WERI-Rb-1 (cell line): ENCODE results near the gene ERBIN.

Experiments used
- DNase-seq: peaks from one replicate; pipeline ENCODE4 v3.0.0-alpha.2; 2020
- H3K27ac ChIP-seq: fragments of 250-450 bp; sonication (Bioruptor Pico); 2 replicates; pipeline ENCODE4 v1.5.1; 2020; ENCODE audit warnings: mild to moderate bottlenecking, moderate library complexity
- H3K27me3 ChIP-seq: fragments of 250-450 bp; sonication (Bioruptor Pico); 2 replicates; pipeline ENCODE4 v1.5.1; 2021; ENCODE audit warnings: mild to moderate bottlenecking, low read depth, moderate library complexity; ENCODE audit not compliant: insufficient read depth, severe bottlenecking
- H3K36me3 ChIP-seq: fragments of 250-450 bp; sonication (Bioruptor Pico); 2 replicates; pipeline ENCODE4 v1.5.1; 2020; ENCODE audit warnings: mild to moderate bottlenecking, moderate library complexity
- H3K4me3 ChIP-seq: 2 replicates; pipeline ENCODE4 v1.5.1; 2011; ENCODE audit warnings: low read depth, mild to moderate bottlenecking, control low read depth, low read length
- H3K9me3 ChIP-seq: fragments of 250-450 bp; sonication (Bioruptor Pico); 2 replicates; pipeline ENCODE4 v1.5.1; 2021; ENCODE audit warnings: mild to moderate bottlenecking, moderate library complexity; ENCODE audit not compliant: severe bottlenecking
- TF ChIP-seq, protein P1 (sequence below): IDR thresholded peaks from 2 replicates; pipeline ENCODE4 v1.5.1; 2011; ENCODE audit warnings: low read depth, mild to moderate bottlenecking, control low read depth, inconsistent platforms, low read length

ERBIN gene

DNA sequence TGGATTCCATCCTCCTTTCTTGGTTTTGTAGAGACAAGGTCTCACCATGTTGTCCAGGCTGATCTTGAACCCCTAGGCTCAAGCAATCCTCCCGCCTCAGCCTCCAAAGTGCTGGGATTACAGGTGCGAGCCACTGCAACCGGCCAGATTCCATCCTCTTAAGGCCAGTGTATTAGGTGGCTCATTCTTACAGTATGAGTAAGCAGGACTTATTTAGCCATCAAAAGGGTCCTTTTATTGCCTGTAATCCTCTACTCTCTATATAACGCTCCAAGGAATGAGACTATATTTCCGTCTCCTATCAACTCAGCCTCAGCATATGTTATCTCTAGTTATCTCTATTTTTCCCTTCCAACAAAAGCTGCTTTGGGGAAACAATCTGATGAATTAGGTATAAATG is 3.0 kb upstream of the ERBIN start:
- Histone ChIP-seq H3K4me3 (no peak overlapping the region), H3K27me3 (no peaks in the 10 kb centered on the region), H3K9me3 (no peaks in the 10 kb centered on the region), H3K27ac (no peak overlapping the region), H3K36me3 (peaks cover 4% of the 10 kb centered on the region; the same call in 1 of the 2 replicates)
- TF ChIP-seq, protein P1, sequence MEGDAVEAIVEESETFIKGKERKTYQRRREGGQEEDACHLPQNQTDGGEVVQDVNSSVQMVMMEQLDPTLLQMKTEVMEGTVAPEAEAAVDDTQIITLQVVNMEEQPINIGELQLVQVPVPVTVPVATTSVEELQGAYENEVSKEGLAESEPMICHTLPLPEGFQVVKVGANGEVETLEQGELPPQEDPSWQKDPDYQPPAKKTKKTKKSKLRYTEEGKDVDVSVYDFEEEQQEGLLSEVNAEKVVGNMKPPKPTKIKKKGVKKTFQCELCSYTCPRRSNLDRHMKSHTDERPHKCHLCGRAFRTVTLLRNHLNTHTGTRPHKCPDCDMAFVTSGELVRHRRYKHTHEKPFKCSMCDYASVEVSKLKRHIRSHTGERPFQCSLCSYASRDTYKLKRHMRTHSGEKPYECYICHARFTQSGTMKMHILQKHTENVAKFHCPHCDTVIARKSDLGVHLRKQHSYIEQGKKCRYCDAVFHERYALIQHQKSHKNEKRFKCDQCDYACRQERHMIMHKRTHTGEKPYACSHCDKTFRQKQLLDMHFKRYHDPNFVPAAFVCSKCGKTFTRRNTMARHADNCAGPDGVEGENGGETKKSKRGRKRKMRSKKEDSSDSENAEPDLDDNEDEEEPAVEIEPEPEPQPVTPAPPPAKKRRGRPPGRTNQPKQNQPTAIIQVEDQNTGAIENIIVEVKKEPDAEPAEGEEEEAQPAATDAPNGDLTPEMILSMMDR: no peak
- peak; percentile 35 for DNase-seq

DNA sequence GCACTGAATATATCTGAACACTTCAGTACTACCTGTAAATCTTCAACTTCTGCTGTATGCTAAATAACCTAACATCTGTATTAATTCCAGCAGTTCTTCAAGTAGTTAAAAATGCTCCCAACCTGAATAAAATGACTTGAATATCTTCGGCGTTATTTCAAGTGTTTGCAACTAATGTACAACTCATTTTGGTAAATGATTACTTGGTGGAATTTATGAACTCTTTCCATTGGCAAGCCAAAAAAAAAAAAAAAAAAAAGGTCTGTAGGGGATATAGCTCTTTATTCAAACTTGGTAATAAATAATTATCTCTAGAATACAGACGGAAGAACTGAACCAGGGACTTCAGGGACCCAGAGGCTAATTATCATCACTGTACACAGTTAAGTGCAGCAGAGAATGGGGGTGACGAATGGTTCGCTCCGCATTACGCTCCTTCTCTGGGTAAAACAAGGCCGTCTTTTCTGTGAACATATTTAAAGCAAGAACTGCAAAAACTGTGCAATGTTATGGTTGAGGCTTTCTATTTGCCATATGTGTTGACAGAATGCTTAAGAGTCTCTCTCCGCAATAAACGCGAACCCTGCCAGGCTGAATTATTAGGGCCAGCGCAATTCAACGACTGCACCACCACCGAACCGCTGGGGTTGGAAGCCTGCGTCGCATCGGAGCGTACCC is 1.9 kb upstream of the ERBIN start:
- H3K4me3 ChIP-seq: peak overlapping the region; percentile 76
- no peaks in the 10 kb centered on the region for H3K27me3 ChIP-seq
- H3K27ac ChIP-seq: peak overlapping the region; percentile 98
- H3K36me3 ChIP-seq: peaks cover 4% of the 10 kb centered on the region; the same call in 1 of the 2 replicates
- TF ChIP-seq, protein P1: no peak
- H3K9me3 ChIP-seq: no peaks in the 10 kb centered on the region
- DNase-seq: peak; percentile 54

DNA sequence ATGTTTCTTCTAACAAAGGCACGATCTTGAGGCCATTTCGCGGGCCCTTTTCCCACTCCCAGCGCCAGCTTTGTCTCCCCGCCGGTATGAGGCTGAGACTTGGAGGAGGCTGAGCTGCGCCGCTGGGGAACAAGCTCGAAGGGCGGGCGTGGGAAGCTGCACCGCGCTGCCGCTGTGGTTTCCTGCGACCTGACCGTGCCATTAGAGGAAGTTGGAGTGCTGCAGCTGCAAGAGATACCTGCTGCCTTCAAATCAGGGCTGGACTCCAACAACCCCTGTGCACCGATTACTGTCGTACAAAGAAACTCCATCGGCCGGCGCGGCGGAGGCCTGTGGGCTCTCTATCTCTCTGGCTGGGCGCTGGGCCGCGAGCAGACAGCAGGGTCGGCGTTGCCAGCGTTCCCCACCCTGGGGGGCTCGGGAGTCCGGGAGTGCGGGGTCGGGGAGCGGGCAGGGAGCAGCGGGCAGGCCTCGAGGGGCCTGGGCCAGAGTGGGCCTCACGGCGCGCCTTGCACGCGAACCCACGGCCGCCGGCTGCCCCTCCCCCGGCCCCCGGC is 1.3 kb upstream of the ERBIN start:
- H3K36me3 ChIP-seq: peaks cover 9% of the 10 kb centered on the region; the same call in 1 of the 2 replicates
- H3K27ac ChIP-seq: peak overlapping the region; percentile 98
- no peaks in the 10 kb centered on the region for H3K9me3 ChIP-seq
- TF ChIP-seq, protein P1: 0 out of 2 replicates have a peak, but pooled peaks have one; percentile 0
- H3K4me3 ChIP-seq: peak overlapping the region; percentile 76
- DNase-seq: no peak
- H3K27me3 ChIP-seq: no peaks in the 10 kb centered on the region

DNA sequence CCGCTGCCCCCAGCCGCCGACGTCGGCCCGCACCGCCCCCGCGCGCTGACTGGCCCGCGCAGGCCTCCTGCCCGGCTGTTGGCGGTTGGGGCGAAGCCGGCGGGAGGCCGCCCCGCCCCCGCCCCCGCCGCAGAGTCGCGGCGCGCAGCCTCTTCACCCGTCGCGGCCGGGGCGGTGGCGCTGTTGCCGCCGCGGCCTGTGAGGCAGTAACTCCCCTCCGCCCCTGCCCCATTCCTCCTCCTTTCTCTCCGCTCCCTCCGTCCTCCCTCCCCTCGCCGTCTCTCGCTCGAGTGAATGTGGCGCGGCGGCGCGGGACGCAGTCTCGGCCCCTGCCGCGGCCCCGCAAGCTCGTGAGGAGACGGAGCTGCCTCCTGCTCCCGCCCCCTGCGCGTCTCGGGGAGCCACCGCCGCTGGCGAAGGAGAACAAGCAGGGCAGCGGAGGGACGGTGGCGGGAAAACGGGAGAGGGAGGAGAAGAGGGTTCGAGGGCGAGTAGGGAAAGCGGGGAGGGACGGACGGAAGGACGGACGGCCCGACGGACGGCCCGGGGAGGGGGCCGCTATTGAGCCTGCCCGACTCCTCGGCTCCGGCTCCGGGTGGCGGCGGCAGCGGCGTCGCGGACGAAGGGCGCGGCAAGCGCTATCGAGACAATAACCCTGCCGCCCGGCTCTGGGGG is 637 bp upstream of the ERBIN start:
- no peaks in the 10 kb centered on the region for H3K27me3 ChIP-seq
- peak overlapping the region; percentile 69 for H3K4me3 ChIP-seq
- TF ChIP-seq, protein P1: peak; percentile 58
- no peaks in the 10 kb centered on the region for H3K9me3 ChIP-seq
- peak; percentile 90 for DNase-seq
- H3K36me3 ChIP-seq: peaks cover 10% of the 10 kb centered on the region; the same call in 1 of the 2 replicates
- peak overlapping the region; percentile 99 for H3K27ac ChIP-seq

DNA sequence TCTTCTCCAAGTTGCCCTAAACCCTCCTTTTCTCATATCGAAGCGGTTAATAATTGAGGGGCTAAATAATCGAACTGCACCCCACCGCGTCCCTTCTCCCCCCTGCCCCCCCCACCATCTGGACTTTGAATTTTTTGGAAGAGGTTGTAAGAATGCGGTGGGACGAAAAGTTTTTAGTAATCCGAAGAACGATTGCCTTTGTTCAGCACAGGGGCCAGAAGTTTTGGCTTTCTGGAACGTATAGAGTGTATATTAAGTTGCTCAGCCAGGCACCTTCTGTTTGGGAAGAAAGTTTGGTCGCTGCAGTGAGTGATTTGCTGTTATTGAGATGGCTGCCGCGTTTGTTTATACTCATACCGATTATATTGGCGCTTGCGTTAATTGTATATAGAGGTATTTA is 518 bp downstream of the ERBIN start:
- Histone ChIP-seq H3K4me3 (peak overlapping the region; percentile 69), H3K27me3 (no peaks in the 10 kb centered on the region), H3K9me3 (no peaks in the 10 kb centered on the region), H3K36me3 (peaks cover 10% of the 10 kb centered on the region; the same call in 1 of the 2 replicates), H3K27ac (peak overlapping the region; percentile 99)
- TF ChIP-seq, protein P1: no peak
- no peak for DNase-seq
